ENCODE results near the gene JAZF1.

The JAZF1 gene

DNA sequence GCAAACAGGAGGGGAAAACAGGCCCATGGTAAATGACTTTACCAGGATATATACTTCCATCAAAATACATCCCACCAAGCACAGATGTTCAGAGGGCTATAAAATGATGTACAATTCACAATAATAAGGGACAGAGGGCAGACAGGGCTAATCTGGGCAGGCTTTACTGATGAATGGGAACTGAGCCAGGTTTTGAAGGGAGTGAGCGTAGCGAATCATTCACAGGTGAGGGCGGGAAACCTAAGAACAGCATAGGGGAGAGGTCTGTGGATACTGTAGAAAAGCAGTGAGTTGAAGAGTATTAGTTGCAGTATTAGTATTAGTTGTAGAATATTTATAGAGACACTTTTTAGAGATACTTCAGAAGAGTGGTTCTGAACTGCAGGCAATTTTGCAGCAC lies 180.8 kb downstream of the JAZF1 start:
- no peak for DNase-seq

DNA sequence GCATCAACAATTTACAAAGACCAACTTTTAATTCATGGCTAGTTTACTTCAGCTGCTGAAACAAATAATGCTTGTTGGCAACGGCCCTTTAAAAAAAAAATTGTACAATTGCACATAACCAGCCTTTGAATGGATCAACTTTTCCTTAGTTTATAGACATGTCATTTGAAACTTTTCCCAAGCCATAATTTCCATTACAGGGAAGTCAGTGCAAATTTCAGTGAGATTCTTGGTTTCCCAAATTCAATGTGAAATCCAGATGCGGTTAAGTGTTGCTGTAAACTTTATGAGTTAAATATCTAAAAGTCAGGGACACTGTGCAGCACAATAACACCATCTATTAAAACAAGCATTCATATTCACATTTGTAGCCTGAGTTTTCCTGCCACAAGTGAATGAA lies 182.2 kb downstream of the JAZF1 start:
- no peak for DNase-seq

GRCh38 chr7:27997188-27997707 lies 183.3 kb downstream of the JAZF1 start:
- no peak for DNase-seq

DNA sequence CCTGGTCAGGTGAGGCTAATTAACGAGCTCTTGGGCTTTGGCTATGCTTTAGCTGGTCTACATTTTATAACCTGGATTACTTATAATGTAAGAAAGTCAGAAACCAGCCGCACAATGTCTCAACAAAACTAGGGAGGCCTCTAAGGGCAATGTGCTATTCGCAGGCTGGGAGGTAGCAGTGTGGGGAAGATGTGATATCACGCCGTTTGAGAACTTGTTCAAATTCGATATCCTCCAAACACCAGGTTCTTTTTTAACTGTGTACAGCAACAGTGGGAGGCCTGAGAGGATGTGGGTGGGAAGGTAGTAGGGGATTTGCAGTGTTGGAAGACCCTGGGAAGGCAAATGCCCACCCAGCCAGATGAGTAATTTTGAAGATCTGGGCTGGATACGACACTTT lies 184.5 kb downstream of the JAZF1 start:
- no peak for DNase-seq

- DNase-seq = no peak
These were observed 185.4 kb downstream of the JAZF1 start for GRCh38 chr7:27995228-27995627.

- no peak for DNase-seq
These were observed 186.0 kb downstream of the JAZF1 start for GRCh38 chr7:27994639-27995038.

- peak; percentile 54 to 70 for DNase-seq
These were observed 187.7 kb downstream of the JAZF1 start for GRCh38 chr7:27992755-27993493.

DNA sequence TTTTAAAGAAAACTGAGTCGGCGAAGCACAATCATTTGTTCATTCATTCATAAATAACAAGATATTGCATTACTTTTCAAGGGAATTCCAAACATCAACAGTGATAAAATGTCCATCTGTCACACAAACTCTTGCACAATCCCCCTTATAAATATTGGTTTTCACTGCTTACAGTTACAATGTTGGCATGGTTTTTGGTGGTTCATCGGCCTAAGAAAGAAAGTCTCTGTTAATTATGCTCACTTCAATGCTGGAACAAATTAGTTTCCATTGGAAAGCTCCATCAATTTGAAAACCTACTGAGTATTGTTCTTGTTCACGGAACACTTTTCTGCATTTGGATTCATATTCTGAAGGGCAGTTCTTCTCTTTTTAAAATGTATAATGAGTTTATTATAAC lies 188.5 kb downstream of the JAZF1 start:
- DNase-seq = peak; percentile 58 to 71

GRCh38 chr7:27991006-27991528 lies 189.5 kb downstream of the JAZF1 start:
- DNase-seq = no peak

DNA sequence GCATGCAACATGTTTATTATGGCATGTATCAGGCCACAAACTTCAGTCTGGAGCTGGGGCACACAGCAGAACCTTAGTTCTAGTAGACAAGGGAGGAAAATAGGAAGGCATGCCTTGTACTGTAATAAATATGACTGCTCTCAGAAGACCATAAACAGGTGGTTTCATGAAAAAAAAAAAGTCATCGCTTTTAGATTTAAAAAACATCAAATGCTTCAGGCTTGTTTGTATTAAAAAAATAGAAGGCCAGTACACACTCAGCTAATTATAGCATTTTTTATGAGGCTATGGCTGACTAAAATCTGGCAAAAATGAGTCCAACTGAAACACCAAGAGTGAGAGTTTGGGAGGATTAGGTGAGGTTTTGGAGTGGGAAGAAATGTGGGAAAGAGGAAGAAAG lies 204.1 kb downstream of the JAZF1 start:
- DNase-seq = no peak

DNA sequence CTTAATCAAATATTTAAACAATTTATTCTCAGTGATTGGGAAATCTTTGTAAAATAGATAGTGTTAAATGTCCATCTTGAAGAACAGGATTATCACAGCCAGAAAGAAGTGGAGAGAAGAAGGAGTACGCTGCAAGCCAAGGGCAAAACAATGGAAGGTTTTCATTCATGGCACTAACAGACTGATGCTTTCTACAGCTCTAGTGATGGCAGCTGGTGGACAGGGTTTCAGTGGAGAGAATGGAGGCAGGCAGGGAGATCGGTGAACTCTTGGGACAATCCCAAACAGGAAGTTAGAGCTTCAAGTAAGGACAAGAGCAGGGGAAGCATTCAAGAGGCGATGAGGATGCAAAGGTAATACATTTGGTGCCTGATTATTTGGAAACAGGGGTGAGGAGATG lies 207.0 kb downstream of the JAZF1 start:
- DNase-seq = no peak

GRCh38 chr7:27972276-27972675 lies 208.3 kb downstream of the JAZF1 start:
- no peak for DNase-seq

DNA sequence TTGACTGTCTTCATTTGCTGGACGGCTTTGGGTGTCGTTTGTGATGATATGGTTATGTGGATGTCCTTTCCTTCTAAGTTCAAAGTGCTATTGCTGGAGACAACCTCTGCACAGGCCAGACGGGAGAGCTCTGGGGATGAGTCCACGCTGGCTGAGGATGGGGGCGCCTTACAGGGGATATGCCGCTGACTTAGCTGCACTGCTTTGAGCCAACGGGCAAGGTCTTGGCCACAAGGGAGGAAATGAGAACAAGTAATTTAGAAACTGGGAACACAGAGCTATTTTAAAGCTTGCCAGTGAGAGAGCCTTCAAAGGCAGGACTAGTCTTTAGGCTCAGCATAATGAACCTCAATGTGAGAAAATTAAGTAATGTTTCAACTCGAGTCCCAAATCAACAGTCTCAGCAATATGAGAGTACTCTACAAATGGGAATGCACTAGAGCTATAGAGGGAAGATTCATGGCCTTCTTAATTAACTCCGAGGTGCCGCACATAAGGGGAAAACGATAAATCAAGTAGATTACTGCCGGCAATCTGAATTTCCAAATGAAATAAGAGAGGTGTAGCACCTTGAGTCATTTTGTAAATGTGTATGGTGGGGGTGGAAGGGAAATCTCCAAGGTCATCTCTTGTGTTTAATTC lies 209.3 kb downstream of the JAZF1 start:
- DNase-seq = no peak

DNA sequence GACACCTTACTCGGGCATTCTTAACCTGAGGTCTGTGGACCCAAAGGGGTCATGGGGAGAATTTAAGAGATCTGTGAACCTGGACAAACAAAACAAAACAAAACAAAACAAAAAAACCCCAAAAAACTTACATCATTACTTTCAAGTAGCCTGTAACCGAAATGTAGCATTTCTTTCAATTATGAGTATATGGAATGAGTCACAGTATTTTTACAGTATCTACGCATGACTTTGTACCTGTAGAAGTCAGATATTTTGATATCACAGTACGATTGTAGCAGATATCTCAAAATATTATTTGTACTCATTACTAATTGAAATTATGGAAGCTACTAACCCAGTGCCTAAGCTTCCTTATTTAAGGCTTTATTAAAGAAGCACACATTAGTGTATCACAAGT lies 210.2 kb downstream of the JAZF1 start:
- no peak for DNase-seq

GRCh38 chr7:27969346-27969745 lies 211.2 kb downstream of the JAZF1 start:
- DNase-seq = no peak

GRCh38 chr7:27967639-27968038 lies 213.0 kb downstream of the JAZF1 start:
- DNase-seq = no peak

DNA sequence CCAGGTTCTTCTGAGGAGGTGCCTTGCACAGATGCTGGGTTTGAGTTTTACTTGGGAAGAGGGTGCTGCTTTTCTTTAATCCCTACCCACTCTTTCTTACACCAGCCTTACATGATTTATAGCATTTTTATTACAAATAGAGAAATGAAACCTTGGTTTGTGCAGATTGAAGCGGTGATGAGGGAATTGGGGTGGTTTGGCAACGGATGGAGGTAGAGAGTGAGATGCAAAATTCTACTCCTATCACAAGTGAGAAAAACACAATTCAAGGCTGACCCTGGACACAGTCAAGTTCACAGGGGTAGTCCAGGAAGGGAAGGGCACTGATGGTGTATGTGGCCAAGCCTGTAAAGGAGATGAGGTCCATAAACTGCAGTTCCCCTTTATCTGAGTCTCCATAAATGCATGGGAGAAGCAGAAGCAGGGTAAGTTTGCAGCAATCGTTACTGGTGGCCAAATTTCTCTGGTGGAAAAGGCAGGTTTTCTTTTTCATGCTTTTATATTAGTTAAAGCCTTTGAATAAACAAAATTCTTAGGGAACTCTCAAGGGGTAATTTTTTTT lies 214.3 kb downstream of the JAZF1 start:
- DNase-seq = no peak

DNA sequence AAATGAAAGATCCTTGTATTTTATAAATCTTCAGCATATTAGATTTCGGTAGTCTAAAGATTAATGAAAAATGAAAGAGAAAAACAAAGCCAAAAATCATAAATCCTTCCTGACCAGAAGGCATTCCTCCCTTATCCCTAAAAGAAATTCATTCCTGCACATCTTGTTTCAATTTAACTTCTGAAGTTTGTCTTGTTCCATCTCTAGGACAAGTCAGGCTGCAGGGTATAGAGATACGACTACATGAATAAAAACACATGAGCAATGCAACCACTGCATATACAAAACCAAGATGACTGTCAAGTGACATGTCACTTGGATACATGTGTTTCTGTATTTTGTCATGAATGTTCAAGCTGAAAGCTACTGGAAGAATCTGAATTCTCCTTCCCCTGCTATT lies 214.9 kb downstream of the JAZF1 start:
- DNase-seq = no peak

DNA sequence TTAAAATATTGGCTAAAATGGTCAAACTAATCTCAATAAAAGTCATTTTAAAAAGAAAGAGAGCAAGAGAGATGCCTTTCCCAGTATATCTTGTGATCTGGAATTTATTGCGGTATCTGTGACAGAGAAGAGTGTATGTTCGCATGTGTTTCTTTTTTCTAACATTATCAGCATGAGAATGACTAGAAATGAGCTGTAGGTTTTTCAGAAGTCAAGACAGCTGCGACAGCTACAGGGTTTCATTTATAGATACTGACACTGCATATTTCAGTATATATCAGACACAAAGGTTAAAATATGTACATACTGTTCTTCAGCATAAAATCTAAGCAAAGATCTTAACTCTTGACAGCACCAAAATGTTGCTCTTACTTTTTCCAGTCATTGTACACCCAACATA lies 215.8 kb downstream of the JAZF1 start:
- no peak for DNase-seq

DNA sequence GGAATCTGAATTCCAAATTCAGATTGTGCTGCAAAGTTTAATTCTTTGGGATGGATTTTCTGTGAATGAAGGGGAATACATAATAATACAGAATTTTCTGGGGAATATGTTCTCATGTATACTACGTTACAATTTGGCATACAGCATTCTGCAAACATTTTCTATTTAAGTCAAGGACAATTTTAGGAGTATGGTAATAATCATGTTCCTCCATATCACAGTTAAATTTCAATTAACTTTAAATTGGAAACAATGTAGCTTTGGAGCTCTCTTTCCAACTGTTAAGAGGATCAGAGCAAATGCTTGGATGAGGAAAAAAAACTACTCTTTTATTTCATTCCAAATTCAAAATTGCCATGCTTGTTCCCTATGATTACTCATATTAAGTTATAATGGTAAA lies 217.5 kb downstream of the JAZF1 start:
- DNase-seq = no peak

GRCh38 chr7:27962273-27962672 lies 218.3 kb downstream of the JAZF1 start:
- no peak for DNase-seq

GRCh38 chr7:27961255-27961654 lies 219.3 kb downstream of the JAZF1 start:
- no peak for DNase-seq

- no peak for DNase-seq
These were observed 220.2 kb downstream of the JAZF1 start for GRCh38 chr7:27960415-27960814.

DNA sequence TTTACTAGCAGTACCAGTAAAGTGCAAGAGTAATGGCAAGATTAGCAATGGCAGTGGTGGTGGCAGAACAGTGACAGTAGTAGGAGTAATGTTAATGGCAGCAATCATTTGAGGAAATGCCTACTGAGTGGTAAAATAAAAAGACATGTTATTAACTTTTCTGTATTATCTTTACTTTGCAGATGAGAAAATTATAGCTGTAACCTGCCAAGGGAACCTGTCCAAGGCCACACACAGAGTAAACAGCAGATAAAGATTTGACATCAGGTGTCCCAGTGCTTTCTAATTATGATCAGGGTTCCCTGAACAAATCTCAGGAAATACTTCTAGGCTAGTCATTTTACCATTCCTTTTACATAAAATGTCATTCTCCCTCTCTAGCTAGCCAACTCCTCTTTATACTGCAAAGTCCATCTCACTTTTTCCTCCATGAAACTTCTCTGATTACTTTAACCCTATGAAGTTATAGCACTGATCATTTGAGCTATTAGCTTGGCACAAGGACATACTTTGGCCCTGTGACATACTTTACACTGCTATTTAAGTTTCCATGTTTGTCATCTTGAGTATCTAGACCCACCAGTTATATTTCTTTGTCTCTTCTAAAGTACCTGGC lies 221.6 kb downstream of the JAZF1 start:
- no peak for DNase-seq

Data from NCI-H446 (cell line).